HG02763 (cell line): ENCODE results near the gene REEP1.

Source experiments
- ATAC-seq: cut with Tn5 transposase; IDR thresholded peaks from one replicate; pipeline ENCODE4 v1.9.1; 2021; ENCODE audit warnings: mild to moderate bottlenecking, moderate library complexity; ENCODE audit not compliant: unreplicated experiment

Gene REEP1

DNA sequence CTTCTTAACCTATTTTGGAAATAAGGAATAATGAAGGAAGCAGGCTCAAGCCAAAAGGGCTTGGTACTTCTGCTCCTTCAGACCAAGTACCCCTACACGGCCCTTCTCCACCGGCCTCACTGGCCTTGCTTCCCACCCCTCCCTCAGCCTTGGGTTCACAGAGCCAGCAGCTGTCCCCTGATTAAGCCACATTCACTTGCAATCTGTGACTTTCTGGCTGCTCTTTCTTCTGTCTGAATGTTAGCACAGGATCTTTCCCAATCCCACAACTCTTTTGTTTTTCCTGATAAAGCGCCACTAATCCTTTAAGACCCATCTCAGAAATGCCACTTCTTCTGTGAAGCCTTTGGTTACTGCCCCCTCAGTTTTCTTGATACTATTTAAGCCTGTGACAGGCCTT is 52.4 kb downstream of the REEP1 start:
- ATAC-seq: no peak

DNA sequence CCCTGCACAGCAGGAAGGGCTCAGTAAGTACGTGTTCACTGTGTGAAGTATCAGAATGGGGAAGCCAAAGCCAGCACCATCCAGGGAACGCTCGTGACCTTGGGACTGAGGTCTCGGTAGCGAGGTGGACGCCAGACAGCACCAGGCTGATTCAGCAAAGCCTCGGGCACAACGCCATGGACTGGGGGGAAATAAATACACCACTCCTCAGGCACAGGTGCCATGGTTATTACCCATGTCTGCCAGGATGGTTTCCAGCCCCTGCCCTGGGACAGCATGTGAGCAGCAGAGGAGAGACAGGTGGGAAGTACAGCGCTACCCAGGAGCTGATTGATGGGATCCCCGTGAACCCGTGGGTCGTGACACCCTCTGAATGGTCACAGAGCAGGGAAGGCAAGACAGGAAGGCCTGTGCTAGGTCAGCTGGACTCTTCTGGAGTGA is 53.0 kb downstream of the REEP1 start:
- ATAC-seq: no peak

- no peak for ATAC-seq
These were observed 53.9 kb downstream of the REEP1 start for GRCh38 chr2:86283411-86284030.

DNA sequence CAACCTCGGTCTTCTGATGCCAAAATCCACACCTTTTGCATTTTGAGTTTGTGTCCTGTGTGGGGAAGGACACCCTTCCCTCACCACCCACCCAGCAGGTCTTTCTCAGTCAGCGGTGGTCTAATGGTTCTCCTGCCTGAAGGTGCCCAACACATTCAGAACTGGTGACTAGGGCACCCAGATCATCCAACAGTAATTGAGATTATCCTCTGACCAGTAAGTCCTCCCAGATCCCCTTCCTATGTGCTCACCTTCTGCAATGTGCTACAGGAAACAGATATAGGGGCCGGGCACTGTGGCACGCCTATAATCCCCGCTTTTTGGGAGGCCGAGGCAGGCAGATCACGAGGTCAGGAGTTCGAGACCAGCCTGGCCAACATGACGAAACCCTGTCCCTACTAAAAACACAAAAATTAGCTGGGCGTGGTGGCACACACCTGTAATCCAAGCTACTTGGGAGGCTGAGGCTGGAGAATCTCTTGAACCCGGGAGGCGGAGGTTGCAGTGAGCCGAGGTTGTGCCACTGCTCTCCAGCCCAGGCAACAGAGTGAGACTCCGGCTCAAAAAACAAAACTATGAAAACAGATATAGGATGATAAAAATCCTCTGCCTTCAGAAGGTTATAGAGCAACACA is 56.2 kb downstream of the REEP1 start:
- ATAC-seq: no peak

- ATAC-seq: no peak
These were observed 57.2 kb downstream of the REEP1 start for GRCh38 chr2:86280191-86280667.

DNA sequence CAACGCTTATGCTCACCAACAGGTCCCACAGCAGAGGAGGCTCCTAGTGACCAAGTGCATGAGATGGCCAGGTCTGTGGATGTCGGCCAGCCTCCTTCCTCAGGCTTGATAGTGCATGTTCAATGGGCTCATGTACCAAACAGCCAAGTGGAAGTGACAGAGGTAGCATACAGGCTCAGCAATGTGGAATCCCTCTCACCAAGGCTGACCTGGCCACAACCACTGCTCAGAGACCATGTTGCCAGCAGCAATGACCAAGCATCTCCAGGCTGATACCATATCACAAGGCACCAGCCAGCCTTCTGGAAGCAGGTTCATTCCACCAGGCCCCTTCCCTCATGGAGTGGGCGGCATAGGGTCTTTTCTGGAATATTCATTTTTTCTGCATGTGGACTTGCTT is 61.5 kb downstream of the REEP1 start:
- ATAC-seq: no peak

- peak; percentile 39 for ATAC-seq
These were observed 62.0 kb downstream of the REEP1 start for GRCh38 chr2:86275384-86275799.

- peak; percentile 68 for ATAC-seq
These were observed 62.5 kb downstream of the REEP1 start for GRCh38 chr2:86274918-86275275.

- ATAC-seq: no peak
These were observed 63.0 kb downstream of the REEP1 start for GRCh38 chr2:86274265-86274917.

DNA sequence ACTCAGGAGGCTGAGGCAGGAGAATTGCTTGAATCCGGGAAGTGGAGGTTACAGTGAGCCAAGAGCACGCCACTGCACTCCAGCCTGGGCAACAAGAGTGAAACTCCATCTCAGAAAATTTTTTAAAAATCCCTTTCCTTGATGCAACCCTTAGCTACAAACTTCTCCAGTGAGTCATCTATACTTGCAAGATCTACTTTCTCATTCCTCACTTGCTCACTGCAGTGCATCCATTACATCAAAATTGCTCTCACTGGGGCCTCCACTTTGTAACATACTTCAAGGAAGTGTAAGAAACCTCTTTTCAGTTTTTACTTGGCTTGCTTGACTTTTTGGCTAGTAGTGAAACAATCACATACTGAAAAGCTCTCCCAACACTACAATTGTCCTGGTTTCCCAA is 65.3 kb downstream of the REEP1 start:
- ATAC-seq: no peak

GRCh38 chr2:86271248-86271647 is 66.2 kb downstream of the REEP1 start:
- ATAC-seq: no peak

DNA sequence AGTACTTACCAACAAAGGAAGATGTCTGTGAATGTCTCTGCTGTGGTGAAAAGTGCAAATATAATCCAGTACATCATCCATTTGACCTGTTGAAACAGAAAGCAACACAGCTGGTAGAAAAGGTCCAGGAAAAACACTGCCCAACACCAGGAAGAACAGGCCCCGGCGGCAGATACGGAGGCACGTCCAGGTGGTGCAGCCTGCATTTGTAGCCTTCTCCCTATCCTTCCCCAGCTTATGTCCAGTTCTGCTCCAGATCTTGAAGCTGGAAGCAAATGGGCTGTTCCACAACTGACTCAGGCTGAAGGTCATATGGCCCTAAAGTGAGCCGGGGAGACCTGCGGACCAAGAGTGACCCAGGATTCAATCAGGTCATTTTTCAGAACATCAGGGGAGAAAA is 73.5 kb downstream of the REEP1 start:
- no peak for ATAC-seq

DNA sequence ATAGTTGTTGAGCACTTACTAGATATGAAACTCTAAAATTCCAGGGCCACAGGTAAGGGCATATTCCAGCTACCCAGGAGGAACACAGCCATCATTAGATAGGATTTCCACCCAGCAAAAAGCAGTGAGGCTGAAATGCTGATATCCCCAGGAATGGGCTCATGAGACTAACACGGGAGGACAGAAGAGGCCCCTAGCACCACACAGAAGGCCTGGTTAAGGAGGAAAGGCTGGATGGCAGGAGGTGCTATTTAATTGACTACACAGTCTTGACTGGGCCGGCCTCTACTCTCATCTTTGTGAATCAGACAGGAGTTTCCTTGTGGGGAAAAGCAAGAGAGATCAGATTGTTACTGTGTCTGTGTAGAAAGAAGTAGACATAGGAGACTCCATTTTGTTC is 76.4 kb downstream of the REEP1 start:
- ATAC-seq: no peak

- ATAC-seq: no peak
These were observed 79.3 kb downstream of the REEP1 start for GRCh38 chr2:86258106-86258505.

DNA sequence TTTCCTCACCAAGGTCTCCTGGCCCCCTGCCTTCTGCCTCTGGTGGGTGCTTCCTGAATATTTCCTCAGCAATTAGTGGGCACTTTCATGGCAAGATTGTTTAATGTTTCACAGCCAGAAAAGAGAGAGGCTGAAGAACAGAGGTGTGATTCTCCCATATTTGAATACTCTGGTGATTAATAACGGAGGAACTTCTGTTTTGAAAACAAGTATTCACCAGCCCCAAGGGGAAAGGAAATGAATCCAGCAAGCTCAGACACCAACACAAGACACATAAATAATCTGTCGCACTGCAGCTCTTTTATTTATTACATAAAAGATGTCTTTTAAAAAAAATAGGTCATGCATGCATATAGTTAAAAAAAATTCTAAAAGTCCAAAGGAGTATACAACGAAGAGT is 80.4 kb downstream of the REEP1 start:
- ATAC-seq: no peak

DNA sequence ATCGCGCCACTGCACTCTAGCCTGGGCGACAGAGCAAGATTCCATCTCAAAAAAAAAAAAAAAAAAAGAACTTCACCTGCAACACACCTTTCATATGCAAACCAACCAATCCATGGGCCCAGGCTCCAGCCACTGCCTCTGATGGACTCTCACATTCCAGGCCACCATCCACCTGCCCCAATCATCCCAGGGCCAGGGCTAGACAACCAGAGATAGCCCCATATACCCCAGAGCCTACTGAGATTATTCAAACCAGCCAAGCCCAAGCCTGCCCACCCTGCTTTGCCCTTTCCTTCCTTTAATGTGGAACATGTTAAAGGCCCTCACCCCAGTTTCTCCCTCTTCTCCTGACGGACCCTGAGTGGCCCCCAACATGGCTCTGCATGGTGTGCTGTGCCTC is 81.1 kb downstream of the REEP1 start:
- ATAC-seq: no peak

- ATAC-seq: no peak
These were observed 82.6 kb downstream of the REEP1 start for GRCh38 chr2:86254576-86255538.

DNA sequence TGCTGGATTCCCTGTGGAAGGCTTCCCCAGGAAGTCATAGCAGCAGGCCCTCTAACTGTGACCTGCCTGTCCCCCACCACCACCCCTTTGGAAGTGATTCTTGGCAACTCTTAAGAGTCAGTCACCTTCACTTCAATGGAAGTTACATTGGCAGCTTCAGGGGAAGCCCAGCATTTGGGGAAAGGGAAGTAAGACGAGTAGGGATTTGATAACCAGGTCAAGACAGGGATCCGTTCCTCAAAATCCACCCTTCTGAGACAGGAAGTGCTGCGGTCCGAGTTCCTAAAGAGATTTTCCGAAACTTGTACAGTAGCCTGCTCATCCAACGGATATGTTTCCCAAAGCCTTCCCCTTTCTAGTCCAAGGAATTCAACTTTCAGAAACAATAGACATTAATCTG is 84.0 kb downstream of the REEP1 start:
- ATAC-seq: no peak

GRCh38 chr2:86251840-86252266 is 85.6 kb downstream of the REEP1 start:
- no peak for ATAC-seq

GRCh38 chr2:86249579-86250391 is 87.6 kb downstream of the REEP1 start:
- ATAC-seq: peak; percentile 51
